CD4-positive, alpha-beta T cell treated with Interleukin-4 for 4 hours (primary cell): ENCODE results near the gene POFUT2.

Experiments
- DNase-seq: peaks from one replicate; pipeline ENCODE4 v3.0.0-alpha.2; 2020

POFUT2 gene

GRCh38 chr21:45281411-45282282 is 6.0 kb downstream of the POFUT2 start:
- DNase-seq = no peak

GRCh38 chr21:45280969-45281368 is 6.7 kb downstream of the POFUT2 start:
- DNase-seq = no peak

GRCh38 chr21:45280178-45280821 is 7.4 kb downstream of the POFUT2 start:
- DNase-seq = no peak

- DNase-seq = no peak
These were observed 8.1 kb downstream of the POFUT2 start for GRCh38 chr21:45279446-45280177.

- no peak for DNase-seq
These were observed 9.4 kb downstream of the POFUT2 start for GRCh38 chr21:45278156-45278911.

GRCh38 chr21:45277101-45278045 is 10.3 kb downstream of the POFUT2 start:
- no peak for DNase-seq

- no peak for DNase-seq
These were observed 11.1 kb downstream of the POFUT2 start for GRCh38 chr21:45276596-45276995.

GRCh38 chr21:45270306-45270821 is 17.3 kb downstream of the POFUT2 start:
- no peak for DNase-seq

- no peak for DNase-seq
These were observed 17.8 kb downstream of the POFUT2 start for GRCh38 chr21:45269861-45270260.

- no peak for DNase-seq
These were observed 20.3 kb downstream of the POFUT2 start for GRCh38 chr21:45267390-45267760.

GRCh38 chr21:45266518-45267389 is 20.9 kb downstream of the POFUT2 start:
- DNase-seq = peak; percentile 61

- no peak for DNase-seq
These were observed 21.8 kb downstream of the POFUT2 start for GRCh38 chr21:45265721-45266517.

- no peak for DNase-seq
These were observed 22.7 kb downstream of the POFUT2 start for GRCh38 chr21:45264912-45265515.

- no peak for DNase-seq
These were observed 23.4 kb downstream of the POFUT2 start for GRCh38 chr21:45264146-45264911.

GRCh38 chr21:45263534-45263933 is 24.2 kb downstream of the POFUT2 start:
- no peak for DNase-seq

GRCh38 chr21:45262616-45263015 is 25.1 kb downstream of the POFUT2 start:
- no peak for DNase-seq

- no peak for DNase-seq
These were observed 25.6 kb downstream of the POFUT2 start for GRCh38 chr21:45262041-45262581.

- DNase-seq = no peak
These were observed 26.6 kb downstream of the POFUT2 start for GRCh38 chr21:45261093-45261492.
